Suprapubic skin (tissue), 4 donors: ENCODE measurements around the gene TAC3.

Experiments
- POLR2A ChIP-seq, 2 donors: fragments of 450-650 bp; IDR thresholded peaks; one replicate each; pipeline ENCODE4 v1.6.1; 2017; ENCODE audit warnings: antibody characterized with exemption in 2 of 2, mild to moderate bottlenecking in 2 of 2, moderate library complexity in 2 of 2
- POLR2AphosphoS5 ChIP-seq, 3 donors: sonication (generic); formaldehyde crosslinking; IDR thresholded peaks; one replicate each; pipeline ENCODE4 v1.6.1; 2017; ENCODE audit warnings: antibody characterized with exemption in 3 of 3
- TF ChIP-seq, protein P1 (sequence below), 2 donors: fragments of 200-600 bp in 1 of 2; fragments of 450-650 bp in 1 of 2; sonication (generic) in 1 of 2; IDR thresholded peaks; one replicate each; pipeline ENCODE4 v1.5.1; 2016 to 2019; ENCODE audit warnings: antibody characterized with exemption in 2 of 2, mild to moderate bottlenecking in 1 of 2, moderate library complexity in 1 of 2

- TF ChIP-seq POLR2A (IDR thresholded peaks at IDR 0.05) (no peak), POLR2AphosphoS5 (IDR thresholded peaks at IDR 0.05) (no peak)
- TF ChIP-seq, protein P1, sequence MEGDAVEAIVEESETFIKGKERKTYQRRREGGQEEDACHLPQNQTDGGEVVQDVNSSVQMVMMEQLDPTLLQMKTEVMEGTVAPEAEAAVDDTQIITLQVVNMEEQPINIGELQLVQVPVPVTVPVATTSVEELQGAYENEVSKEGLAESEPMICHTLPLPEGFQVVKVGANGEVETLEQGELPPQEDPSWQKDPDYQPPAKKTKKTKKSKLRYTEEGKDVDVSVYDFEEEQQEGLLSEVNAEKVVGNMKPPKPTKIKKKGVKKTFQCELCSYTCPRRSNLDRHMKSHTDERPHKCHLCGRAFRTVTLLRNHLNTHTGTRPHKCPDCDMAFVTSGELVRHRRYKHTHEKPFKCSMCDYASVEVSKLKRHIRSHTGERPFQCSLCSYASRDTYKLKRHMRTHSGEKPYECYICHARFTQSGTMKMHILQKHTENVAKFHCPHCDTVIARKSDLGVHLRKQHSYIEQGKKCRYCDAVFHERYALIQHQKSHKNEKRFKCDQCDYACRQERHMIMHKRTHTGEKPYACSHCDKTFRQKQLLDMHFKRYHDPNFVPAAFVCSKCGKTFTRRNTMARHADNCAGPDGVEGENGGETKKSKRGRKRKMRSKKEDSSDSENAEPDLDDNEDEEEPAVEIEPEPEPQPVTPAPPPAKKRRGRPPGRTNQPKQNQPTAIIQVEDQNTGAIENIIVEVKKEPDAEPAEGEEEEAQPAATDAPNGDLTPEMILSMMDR (IDR thresholded peaks at IDR 0.05), result no peak
Observed at GRCh38 chr12:56998981-56999380, 17.3 kb downstream of the TAC3 start.
